Measurements from ENCODE around the gene CREB3L1. TPM values are rescaled to one million over a fixed set of nuclear protein-coding genes. Genes with fewer than 3 reads are reported as not detected.
A peak's percentile ranks its signal among the peaks of the same experiment; 100 is the strongest.

The CREB3L1 gene
- total and polyA plus RNA-seq, 8 donors: 26.3 to 129 (median 49.0) TPM

DNA sequence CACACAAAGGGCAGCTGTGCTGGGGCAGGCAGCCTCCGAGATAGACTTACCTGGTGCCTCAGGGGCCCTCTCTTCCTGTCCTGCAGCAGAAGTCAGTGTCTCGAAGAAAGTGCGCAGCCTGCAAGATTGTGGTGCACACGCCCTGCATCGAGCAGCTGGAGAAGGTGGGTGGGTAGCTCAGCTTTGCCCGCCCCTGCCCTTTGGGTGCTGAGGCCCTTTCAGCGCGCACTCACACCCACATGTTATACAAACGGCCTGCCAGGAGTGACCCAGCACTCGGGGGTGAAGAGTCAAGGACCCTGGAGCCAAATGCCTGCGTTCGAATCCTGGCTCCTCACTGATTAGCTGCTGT, 90.4 kb downstream of the CREB3L1 start:
- ATAC-seq (no peak), FAIRE-seq (no peak), DNase-seq (no peak)
- Histone ChIP-seq H3K4me3 (no peak overlapping the region), H3K36me3 (peaks cover 0 to 8% (median 7%) of the 10 kb centered on the region in 3 donors), H3K9me3 (no peaks in the 10 kb centered on the region), H3K4me1 (peaks cover 0 to 6% (median 0%) of the 10 kb centered on the region in 3 donors), H3K27ac (no peak overlapping the region), H3K27me3 (no peaks in the 10 kb centered on the region)
- intact Hi-C loops (cut with DNase I): no loop called here
- 71 to 75% methylated on average over 12 of the region's 12 CpGs for WGBS, 2 donors
- peak in 2 of 4 donors; percentile 2 to 21 for TF ChIP-seq CTCF (IDR thresholded peaks at IDR 0.05)

- Histone ChIP-seq H3K27ac (no peak overlapping the region), H3K36me3 (peaks cover 0 to 19% (median 7%) of the 10 kb centered on the region in 3 donors), H3K4me3 (no peak overlapping the region), H3K4me1 (no peaks in the 10 kb centered on the region), H3K27me3 (no peaks in the 10 kb centered on the region), H3K9me3 (no peaks in the 10 kb centered on the region)
- intact Hi-C loops (cut with DNase I): no loop called here
- ATAC-seq: peak; percentile 44 to 71 (median 66)
- FAIRE-seq: no peak
- peak; percentile 66 to 87 (median 76) for TF ChIP-seq CTCF (IDR thresholded peaks at IDR 0.05)
- DNase-seq: peak in 2 of 6 donors; percentile 57 to 80
- WGBS, 2 donors: 75 to 80% methylated on average over 25 of the region's 25 CpGs
These were observed 92.1 kb downstream of the CREB3L1 start for GRCh38 chr11:46369458-46370152.

DNA sequence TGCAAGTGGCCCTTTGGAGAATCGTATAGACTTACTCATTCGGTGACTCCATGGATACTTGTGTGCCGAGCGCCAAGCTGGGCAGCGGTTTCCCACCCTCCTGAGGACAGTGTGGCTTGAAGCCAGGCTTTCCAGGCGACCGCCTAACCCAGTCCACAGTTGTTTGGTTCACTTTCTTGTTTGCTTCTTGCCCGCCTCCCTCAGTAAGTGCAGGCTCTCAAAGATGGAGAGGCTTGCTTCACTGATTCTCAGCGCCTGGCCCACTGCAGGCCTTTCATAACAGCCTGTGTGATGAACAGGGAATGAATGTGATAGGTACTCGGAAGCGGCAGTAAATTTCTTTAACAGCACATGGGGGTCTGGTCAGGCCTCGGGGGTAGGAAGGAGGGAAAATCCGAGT, 92.8 kb downstream of the CREB3L1 start:
- Histone ChIP-seq H3K9me3 (no peaks in the 10 kb centered on the region), H3K27me3 (no peaks in the 10 kb centered on the region), H3K36me3 (peaks cover 0 to 26% (median 13%) of the 10 kb centered on the region in 3 donors), H3K4me3 (no peak overlapping the region), H3K27ac (no peak overlapping the region), H3K4me1 (no peaks in the 10 kb centered on the region)
- WGBS, 2 donors: 86 to 93% methylated on average over 13 of the region's 13 CpGs
- no peak for TF ChIP-seq CTCF (IDR thresholded peaks at IDR 0.05)
- ATAC-seq (no peak), FAIRE-seq (no peak), DNase-seq (peak in 1 of 6 donors; percentile 22)
- intact Hi-C loops (cut with DNase I): no loop called here

Other genes starting within 250 kb of the CREB3L1 start
- 10 to 100 TPM; 11.8 to 30.3 (median 14.9) TPM for gene PHF21A, start 156.2 kb upstream of the CREB3L1 start, total RNA-seq
- 10 to 100 TPM; 11.4 to 13.1 TPM for gene PHF21A, start 156.2 kb upstream of the CREB3L1 start, polyA plus RNA-seq
- 10 to 100 TPM; 34.1 to 46.3 (median 35.0) TPM for gene DGKZ, start 69.8 kb downstream of the CREB3L1 start, total RNA-seq
- 10 to 100 TPM; 81.1 to 88.8 TPM for gene DGKZ, start 69.8 kb downstream of the CREB3L1 start, polyA plus RNA-seq
- gene MDK, start 104.0 kb downstream of the CREB3L1 start, total RNA-seq: 10 to 100 TPM in 4 of 6 donors, 1 to 10 TPM in 2; 4.3 to 84.4 (median 16.5) TPM
- 10 to 100 TPM; 23.6 to 66.5 TPM for gene MDK, start 104.0 kb downstream of the CREB3L1 start, polyA plus RNA-seq
- gene CHRM4, start 114.1 kb downstream of the CREB3L1 start, total RNA-seq: under 1 TPM; 0.08 to 0.62 (median 0.20) TPM
- under 1 TPM in 1 of 2 donors, not detected in 1; 0.66 TPM for gene CHRM4, start 114.1 kb downstream of the CREB3L1 start, polyA plus RNA-seq